ENCODE measurements around the gene RABL3. TPM values are rescaled to one million over a fixed set of nuclear protein-coding genes. Genes with fewer than 3 reads are reported as not detected.
A peak's percentile ranks its signal among the peaks of the same experiment; 100 is the strongest.

RABL3 gene
- total RNA-seq, 1 donor from 2014 or later: 12.6 TPM

GRCh38 chr3:120649830-120650233, 92.5 kb downstream of the RABL3 start:
- Mint-ChIP-seq H3K27me3 (ENCODE audit: unreplicated experiment) (no peaks in the 10 kb centered on the region), H3K9me3 (ENCODE audit: unreplicated experiment) (peaks cover 5% of the 10 kb centered on the region), H3K4me1 (ENCODE audit: low read depth, unreplicated experiment) (peaks cover 29% of the 10 kb centered on the region), H3K27ac (ENCODE audit: unreplicated experiment) (no peak overlapping the region), H3K4me3 (ENCODE audit: unreplicated experiment) (no peak overlapping the region), H3K36me3 (ENCODE audit: unreplicated experiment) (no peaks in the 10 kb centered on the region)
- TF ChIP-seq CTCF (IDR thresholded peaks at IDR 0.05; ENCODE audit: partially characterized antibody, unreplicated experiment): no peak
- no peak for DNase-seq

GRCh38 chr3:120648290-120648689, 94.0 kb downstream of the RABL3 start:
- no peaks in the 10 kb centered on the region for H3K27me3 Mint-ChIP-seq (ENCODE audit: unreplicated experiment)
- DNase-seq: no peak
- H3K4me3 Mint-ChIP-seq (ENCODE audit: unreplicated experiment): no peak overlapping the region
- no peak overlapping the region for H3K27ac Mint-ChIP-seq (ENCODE audit: unreplicated experiment)
- H3K9me3 Mint-ChIP-seq (ENCODE audit: unreplicated experiment): peaks cover 5% of the 10 kb centered on the region
- peaks cover 29% of the 10 kb centered on the region for H3K4me1 Mint-ChIP-seq (ENCODE audit: low read depth, unreplicated experiment)
- no peaks in the 10 kb centered on the region for H3K36me3 Mint-ChIP-seq (ENCODE audit: unreplicated experiment)
- TF ChIP-seq CTCF (IDR thresholded peaks at IDR 0.05; ENCODE audit: partially characterized antibody, unreplicated experiment): no peak

DNA sequence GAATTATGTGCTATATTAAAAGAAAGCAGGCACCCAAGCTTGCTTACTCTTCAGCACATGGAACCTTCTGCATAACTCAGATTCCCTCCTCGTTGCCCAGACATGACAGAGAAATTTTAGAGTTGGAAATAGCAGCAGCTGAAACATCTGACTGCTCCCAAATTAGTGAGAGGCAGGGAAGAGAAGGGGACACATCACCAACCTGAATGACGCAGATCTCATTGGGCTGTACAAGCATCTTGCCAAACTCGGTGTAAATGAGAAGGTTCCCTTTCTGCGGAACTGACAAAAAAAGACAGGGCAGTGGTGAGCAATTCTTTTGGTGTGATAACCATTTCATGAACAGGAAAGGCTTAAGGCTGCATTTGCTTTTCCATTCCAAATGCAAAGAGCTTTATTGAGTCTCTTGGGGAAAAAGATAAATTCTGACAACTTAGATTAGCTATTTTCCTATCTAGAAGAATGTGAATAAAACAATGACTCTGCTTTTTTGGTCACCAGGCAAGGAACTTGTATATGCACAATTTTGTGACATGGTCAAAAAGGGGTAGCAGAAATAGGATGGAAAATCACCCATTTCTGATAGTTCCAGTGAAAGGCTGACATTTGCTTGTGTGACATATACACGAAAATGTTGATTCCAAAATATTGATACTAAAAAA, 95.4 kb downstream of the RABL3 start:
- Mint-ChIP-seq H3K36me3 (ENCODE audit: unreplicated experiment) (no peaks in the 10 kb centered on the region), H3K4me1 (ENCODE audit: low read depth, unreplicated experiment) (peaks cover 19% of the 10 kb centered on the region), H3K9me3 (ENCODE audit: unreplicated experiment) (peaks cover 3% of the 10 kb centered on the region), H3K27ac (ENCODE audit: unreplicated experiment) (no peak overlapping the region), H3K4me3 (ENCODE audit: unreplicated experiment) (no peak overlapping the region), H3K27me3 (ENCODE audit: unreplicated experiment) (no peaks in the 10 kb centered on the region)
- no peak for DNase-seq
- no peak for TF ChIP-seq CTCF (IDR thresholded peaks at IDR 0.05; ENCODE audit: partially characterized antibody, unreplicated experiment)

- H3K27me3 Mint-ChIP-seq (ENCODE audit: unreplicated experiment): no peaks in the 10 kb centered on the region
- H3K36me3 Mint-ChIP-seq (ENCODE audit: unreplicated experiment): no peaks in the 10 kb centered on the region
- peak overlapping the region; percentile 77 for H3K27ac Mint-ChIP-seq (ENCODE audit: unreplicated experiment)
- peak; percentile 36 for DNase-seq
- H3K4me1 Mint-ChIP-seq (ENCODE audit: low read depth, unreplicated experiment): peaks cover 18% of the 10 kb centered on the region
- no peak overlapping the region for H3K4me3 Mint-ChIP-seq (ENCODE audit: unreplicated experiment)
- peaks cover 3% of the 10 kb centered on the region for H3K9me3 Mint-ChIP-seq (ENCODE audit: unreplicated experiment)
- TF ChIP-seq CTCF (IDR thresholded peaks at IDR 0.05; ENCODE audit: partially characterized antibody, unreplicated experiment): no peak
Observed at GRCh38 chr3:120645083-120645845, 97.1 kb downstream of the RABL3 start.

DNA sequence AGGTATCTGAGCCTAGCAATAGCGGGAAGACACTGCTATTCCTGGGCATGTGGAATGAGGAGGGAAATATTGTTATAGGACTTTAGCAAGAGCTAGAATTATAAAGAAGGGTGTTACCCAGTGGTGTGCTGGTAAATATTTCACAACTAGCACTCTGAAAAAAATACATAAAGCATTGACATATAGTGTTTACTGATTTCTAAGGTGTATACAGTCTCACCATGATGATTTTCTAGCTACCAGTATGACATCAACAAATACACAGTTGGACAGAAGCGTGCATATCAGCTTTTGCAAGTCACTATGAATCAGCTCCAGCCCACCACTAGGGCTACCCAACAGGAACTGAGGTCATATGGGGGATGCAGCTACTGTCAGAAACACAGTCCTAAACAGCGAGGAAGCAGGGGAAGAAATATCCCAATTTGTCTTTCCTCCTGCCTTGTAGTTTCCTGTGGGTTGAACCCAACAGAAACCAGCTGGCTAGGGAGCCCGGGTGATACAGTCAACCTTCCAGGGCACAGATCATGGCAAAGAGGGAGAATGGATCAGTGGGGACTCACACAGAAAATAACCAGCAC, 99.9 kb downstream of the RABL3 start:
- no peaks in the 10 kb centered on the region for H3K9me3 Mint-ChIP-seq (ENCODE audit: unreplicated experiment)
- no peaks in the 10 kb centered on the region for H3K36me3 Mint-ChIP-seq (ENCODE audit: unreplicated experiment)
- H3K27ac Mint-ChIP-seq (ENCODE audit: unreplicated experiment): no peak overlapping the region
- peaks cover 20% of the 10 kb centered on the region for H3K4me1 Mint-ChIP-seq (ENCODE audit: low read depth, unreplicated experiment)
- no peak for DNase-seq
- H3K27me3 Mint-ChIP-seq (ENCODE audit: unreplicated experiment): no peaks in the 10 kb centered on the region
- no peak for TF ChIP-seq CTCF (IDR thresholded peaks at IDR 0.05; ENCODE audit: partially characterized antibody, unreplicated experiment)
- H3K4me3 Mint-ChIP-seq (ENCODE audit: unreplicated experiment): no peak overlapping the region
